CD1c-positive myeloid dendritic cell (primary cell): Measurements from ENCODE around the gene PCGF3.
"Not testable (repeated sequence)": the region's sequence is repeated elsewhere in the genome, so short reads cannot be mapped to it uniquely, and the experiment has no call there.

ENCODE experiments used
- DNase-seq: peaks from one replicate; pipeline ENCODE4 v3.0.0-alpha.2; 2016; ENCODE audit errors: extremely low spot score

PCGF3 gene

GRCh38 chr4:722851-723360 is 17.3 kb downstream of the PCGF3 start:
- no peak for DNase-seq

DNA sequence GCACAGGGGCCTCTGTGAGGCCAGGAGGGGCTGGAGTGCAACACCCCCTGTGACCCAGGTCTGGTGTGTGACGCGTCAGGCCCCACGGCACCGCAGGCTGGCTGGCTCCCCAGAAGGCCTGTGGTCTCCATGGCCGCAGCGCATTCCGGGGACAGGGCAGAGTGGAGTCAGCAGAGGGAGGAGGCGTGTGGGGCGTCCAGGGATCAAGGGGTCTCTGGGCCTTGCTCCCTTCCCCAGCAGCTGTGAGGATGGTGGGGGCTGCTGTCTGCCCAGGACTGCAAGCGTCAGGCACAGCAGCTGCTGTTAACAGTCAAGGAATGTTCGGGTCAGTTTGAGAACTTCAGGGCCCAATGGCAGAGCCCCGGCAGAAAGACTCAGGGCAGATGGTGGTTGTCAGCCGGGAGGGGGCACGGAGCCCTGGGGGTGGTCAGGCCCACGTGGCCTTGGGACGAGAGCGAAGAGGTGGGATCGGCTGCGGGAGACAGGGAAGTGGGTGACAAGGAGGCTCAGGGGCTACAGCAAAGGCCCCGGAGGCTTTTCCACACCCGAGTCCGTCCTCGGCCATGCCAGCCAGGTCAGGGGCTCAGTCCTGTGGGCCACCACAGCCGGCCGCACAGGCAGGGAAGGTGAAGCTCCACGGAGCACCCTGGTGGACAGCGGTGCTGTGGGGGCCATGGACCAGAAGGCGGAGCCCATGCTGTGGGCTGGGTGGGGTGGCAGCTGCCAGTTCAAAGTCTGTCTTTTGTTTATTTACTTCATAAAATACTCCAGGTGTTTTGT is 18.3 kb downstream of the PCGF3 start:
- no peak for DNase-seq

- no peak for DNase-seq
These were observed 20.0 kb downstream of the PCGF3 start for GRCh38 chr4:725391-726234.

DNA sequence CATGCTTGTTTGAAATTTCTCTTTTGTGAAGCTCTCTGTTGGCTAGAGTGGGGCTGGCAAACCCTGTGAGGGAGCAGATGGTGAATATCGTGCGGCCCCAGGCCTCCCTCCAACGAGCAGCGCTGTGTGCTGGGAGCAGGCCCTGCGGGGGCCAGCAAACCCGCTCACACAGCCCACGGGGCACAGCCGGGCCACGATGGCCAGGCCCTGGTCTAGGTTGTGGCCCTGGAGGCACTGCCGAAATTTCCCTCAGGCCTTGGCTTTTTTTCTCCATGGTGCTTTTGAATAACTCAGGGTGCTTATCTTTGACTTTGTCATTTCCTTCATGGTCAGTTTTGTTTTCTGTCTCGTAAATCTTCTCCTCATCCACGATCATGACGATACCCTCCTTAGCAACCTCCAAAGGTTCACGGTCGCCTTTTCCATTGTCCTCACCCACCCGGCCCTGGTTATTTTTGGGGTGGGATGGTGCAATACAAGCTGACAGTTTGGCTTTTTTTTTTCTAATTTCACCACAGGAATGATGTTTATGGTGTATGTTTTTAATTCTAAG is 20.7 kb downstream of the PCGF3 start:
- no peak for DNase-seq

GRCh38 chr4:726838-727237 is 21.2 kb downstream of the PCGF3 start:
- DNase-seq, result no peak

DNA sequence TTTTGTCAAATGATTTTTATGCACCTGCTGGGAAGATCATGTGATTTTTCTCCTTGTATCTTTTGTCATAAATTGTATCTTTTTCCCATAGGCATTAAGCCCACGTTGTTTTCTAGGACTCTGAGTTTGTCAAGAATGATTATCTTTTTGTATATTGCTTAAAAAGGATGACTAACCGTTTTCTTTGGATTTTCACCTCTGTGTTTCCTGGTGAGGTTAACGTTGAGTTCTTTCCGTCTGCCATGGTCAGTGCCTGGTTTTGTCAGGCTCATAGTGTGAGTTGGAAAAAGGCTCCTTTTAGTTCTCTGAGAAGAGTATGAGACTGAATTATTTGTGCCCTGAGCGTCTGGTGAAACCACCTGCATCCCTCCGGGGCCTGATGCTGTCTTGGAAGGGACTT is 21.9 kb downstream of the PCGF3 start:
- no peak for DNase-seq

DNA sequence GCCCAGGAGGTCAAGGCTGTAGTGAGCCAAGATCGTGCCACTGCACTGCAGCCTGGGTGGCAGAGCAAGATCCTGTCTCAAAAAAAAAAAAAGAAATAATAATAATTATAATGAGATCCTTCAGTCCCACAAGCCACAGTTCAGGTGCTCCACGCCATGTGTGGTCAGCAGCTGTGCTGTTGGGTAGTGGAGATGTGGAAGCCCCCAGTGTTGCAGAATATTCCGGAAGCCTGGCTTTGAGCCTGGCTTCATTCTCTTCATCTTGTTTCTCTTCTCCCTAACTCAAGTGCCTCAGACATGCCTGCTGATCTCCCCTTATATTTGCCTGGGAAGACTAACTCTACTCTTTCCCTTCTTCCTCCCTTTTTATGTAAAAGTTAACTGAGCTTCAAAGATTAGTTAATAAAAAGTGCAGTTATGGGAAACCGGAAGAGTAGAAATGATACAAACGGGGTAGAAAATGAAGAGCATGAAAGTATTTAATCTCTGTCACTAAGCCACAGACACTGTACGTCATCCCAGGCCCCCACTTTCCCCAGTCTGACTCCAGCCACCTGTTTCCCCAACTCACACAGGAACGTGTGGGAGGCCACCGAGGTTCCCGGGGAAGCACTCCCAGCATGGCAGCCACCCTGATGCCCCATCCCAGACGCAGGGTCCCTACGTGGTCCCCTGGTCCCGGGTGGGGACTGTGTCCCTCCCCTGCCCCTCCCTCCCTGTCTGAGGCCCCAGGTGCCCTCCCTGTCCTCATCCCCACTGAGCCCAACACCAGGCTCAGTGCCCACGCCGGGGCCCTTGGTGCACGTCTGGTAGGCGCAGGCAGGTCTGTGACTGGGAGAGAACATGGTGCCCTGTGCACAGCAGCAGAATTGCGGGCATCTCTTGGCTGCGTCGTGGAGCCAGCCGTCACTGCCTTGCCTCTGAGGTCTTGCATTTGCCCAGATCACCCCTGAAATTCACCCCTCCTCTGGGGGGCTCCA is 24.0 kb downstream of the PCGF3 start:
- DNase-seq, result no peak

GRCh38 chr4:730511-730910 is 24.9 kb downstream of the PCGF3 start:
- DNase-seq, result no peak

GRCh38 chr4:730946-731904 is 25.6 kb downstream of the PCGF3 start:
- not testable (repeated sequence) for DNase-seq

DNA sequence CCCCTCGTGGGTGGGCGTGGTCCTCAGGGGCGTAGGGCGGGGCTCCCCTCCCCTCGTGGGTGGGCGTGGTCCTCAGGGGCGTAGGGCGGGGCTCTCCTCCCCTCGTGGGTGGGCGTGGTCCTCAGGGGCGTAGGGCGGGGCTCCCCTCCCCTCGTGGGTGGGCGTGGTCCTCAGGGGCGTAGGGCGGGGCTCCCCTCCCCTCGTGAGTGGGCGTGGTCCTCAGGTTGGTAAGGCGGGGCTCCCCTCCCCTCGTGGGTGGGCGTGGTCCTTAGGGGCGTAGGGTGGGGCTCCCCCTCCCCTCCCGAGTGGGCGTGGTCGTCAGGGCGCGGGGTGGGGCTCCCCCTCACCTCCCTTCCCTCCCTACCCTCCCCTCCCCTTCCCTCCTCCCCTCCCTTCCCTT is 26.3 kb downstream of the PCGF3 start:
- DNase-seq, result not testable (repeated sequence)

GRCh38 chr4:732486-732885 is 26.9 kb downstream of the PCGF3 start:
- no peak for DNase-seq

GRCh38 chr4:732911-733630 is 27.4 kb downstream of the PCGF3 start:
- no peak for DNase-seq

GRCh38 chr4:733631-733980 is 28.0 kb downstream of the PCGF3 start:
- no peak for DNase-seq

GRCh38 chr4:734075-734474 is 28.4 kb downstream of the PCGF3 start:
- DNase-seq, result no peak

- DNase-seq, result no peak
These were observed 29.3 kb downstream of the PCGF3 start for GRCh38 chr4:734951-735350.

DNA sequence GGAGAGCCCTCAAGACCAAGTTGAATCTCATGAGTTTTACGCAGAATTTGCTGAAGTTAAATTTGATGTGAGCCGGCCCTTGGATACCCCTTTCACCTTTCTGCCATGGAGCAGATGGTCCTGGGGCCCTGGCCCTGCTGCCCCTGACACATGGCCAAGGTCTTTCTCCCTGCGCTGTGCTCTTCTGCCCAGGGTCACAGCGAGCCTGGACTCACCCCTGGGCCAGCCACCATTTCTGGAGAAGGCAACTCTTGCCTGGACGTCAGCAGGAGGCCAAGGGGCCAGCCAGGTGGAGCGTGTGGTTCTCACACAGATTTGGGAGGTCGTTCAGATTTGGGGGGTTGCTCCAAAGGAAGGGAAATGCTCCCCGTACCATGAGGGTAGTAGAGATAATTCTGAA is 30.0 kb downstream of the PCGF3 start:
- DNase-seq, result no peak

DNA sequence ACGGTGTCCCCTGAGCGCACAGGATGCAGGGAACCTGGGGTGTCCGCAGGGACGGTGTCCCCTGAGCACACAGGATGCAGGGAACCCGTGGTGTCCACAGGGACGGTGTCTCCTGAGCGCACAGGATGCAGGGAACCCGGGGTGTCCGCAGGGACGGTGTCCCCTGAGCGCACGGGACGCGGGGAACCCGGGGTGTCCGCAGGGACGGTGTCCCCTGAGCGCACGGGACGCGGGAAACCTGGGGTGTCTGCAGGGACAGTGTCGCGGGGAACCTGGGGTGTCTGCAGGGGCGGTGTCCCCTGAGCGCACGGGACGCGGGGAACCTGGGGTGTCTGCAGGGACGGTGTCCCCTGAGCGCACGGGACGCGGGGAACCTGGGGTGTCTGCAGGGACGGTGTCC is 30.9 kb downstream of the PCGF3 start:
- not testable (repeated sequence) for DNase-seq

- no peak for DNase-seq
These were observed 33.2 kb downstream of the PCGF3 start for GRCh38 chr4:738781-739280.

GRCh38 chr4:739569-739968 is 33.9 kb downstream of the PCGF3 start:
- no peak for DNase-seq
